HG03108 (cell line): ENCODE data around the gene CDK5R1.
"Not testable (repeated sequence)": the region's sequence is repeated elsewhere in the genome, so short reads cannot be mapped to it uniquely, and the experiment has no call there.

Source experiments
- ATAC-seq: cut with Tn5 transposase; IDR thresholded peaks from one replicate; pipeline ENCODE4 v1.9.1; 2021; ENCODE audit warnings: moderate library complexity; ENCODE audit not compliant: unreplicated experiment

CDK5R1 gene

GRCh38 chr17:32515677-32516383, 29.0 kb downstream of the CDK5R1 start:
- peak; percentile 38 for ATAC-seq

GRCh38 chr17:32516450-32516849, 29.7 kb downstream of the CDK5R1 start:
- no peak for ATAC-seq

GRCh38 chr17:32516940-32517701, 30.3 kb downstream of the CDK5R1 start:
- ATAC-seq: peak; percentile 41

- no peak for ATAC-seq
Measured at GRCh38 chr17:32517982-32518381, 31.2 kb downstream of the CDK5R1 start.

GRCh38 chr17:32518646-32519227, 31.9 kb downstream of the CDK5R1 start:
- no peak for ATAC-seq

GRCh38 chr17:32519228-32520103, 32.7 kb downstream of the CDK5R1 start:
- no peak for ATAC-seq

DNA sequence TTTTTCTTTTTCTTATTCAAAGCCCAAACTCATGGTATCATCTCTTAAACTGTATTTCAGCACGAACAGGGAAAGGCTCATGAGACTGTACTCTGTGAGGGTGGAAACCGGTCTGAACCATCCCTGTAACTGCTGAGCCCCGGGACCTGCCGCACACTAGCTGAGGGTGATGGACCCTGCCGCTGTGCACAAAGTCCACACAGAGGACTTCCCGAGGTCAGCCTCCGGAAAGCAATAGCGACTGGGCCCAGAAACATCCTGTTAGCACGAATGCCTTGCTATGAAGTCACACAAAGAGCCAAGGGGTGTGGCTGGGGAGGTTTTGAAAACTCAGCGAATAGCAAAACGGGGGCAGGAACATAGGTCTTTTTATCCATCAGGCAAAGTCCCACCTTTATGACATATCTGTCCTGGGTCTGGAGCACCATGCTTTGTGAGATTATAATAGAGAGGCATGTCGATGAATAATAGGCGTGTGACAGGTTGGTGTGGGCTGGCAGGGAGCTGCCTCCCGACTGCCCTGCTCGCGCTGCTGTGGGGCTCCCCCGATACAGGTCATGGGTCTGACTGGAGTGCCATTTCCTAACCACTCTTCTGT, 33.4 kb downstream of the CDK5R1 start:
- no peak for ATAC-seq

DNA sequence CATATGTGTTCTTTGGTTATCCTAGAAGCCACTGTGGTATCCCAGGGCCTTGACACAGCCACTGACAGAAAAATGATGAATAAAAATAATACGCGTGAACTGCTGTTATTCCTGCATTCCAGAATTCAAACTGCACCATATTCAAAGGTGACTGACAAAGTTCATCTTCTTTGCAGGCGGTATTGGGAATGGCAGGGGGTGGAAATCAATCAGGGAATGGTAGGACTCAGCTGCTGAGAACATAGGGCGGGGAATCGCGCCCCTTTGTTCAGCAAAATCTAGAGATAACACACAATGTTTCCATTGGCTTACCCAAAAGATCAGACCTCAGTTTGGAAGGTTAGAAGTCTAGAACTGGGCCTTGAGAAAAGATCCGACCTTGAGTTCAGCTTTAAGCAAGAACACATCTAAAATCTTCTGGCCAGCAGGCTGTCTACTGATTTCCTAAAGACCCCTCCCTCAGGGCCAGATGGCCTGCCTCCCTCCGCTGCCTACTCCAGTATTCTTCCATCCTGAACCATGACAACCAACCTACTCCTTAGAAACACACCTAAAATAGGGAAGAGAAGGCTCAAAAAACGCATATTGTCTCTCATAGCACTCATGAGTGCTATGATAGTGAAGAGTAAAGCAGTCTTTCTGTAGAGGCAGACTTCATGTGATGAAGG, 34.1 kb downstream of the CDK5R1 start:
- ATAC-seq: no peak

DNA sequence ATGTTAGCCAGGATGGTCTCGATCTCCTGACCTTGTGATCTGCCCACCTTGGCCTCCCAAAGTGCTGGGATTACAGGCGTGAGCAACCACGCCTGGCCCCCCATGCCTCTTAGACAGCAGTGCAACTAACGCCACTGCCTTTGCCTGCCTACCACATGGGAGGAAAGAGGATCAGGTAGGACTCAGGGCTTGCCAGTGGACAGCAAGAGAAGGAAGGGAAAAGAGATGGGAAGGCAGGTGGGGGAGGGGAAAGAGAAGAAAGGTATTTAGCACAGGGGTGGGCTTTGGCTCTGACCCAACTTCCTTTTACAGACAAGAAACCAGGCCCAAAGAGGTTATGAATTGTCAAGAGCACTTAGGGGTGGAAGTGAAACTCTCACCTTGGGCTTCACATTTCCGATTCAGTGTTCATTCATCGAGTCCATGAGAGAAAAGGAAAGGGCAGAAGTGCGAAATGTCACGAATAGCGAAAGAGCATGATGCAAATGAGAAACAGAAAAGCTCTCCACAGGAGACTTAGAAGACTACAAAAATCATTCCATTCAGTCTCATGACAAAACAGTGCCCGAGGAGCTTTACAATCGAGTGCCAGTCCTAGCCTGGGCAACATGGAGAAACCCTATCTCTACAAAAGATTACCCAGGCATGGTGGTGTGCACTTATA, 36.4 kb downstream of the CDK5R1 start:
- peak; percentile 45 for ATAC-seq

DNA sequence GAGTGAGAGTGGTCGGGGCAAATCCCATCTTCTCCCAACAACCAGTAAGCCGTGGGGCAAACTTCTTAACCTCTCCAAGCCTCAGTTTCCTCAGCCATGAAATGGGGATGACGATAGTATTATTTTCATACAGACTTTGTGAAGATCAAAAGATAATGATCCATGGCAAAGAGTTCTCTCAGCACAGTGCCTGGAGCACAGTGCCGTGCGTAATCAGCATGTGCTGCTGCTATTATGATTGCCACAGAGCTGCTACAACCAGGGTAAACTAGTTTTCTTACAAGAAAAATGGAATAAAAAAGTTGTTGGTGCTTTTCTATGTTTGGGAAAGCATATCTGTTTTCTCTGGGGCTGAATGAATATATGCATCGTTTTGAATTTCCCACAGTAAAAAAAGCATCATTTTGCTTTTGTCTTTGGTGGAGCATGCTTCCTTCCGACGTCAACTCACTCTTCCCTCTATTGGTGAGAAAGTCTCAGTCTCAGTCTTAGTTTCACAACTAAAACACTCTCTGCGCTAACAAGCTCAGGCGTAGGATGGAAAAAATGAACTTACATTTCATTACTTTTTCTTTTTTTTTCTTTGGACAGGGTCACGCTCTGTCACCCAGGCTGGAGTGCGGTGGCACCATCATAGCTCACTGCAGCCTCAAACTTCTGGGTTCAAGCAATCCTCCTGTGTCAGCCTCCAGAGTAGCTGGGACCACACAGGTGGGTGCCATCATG, 37.2 kb downstream of the CDK5R1 start:
- ATAC-seq: peak; percentile 42

GRCh38 chr17:32524553-32524880, 37.7 kb downstream of the CDK5R1 start:
- not testable (repeated sequence) for ATAC-seq

DNA sequence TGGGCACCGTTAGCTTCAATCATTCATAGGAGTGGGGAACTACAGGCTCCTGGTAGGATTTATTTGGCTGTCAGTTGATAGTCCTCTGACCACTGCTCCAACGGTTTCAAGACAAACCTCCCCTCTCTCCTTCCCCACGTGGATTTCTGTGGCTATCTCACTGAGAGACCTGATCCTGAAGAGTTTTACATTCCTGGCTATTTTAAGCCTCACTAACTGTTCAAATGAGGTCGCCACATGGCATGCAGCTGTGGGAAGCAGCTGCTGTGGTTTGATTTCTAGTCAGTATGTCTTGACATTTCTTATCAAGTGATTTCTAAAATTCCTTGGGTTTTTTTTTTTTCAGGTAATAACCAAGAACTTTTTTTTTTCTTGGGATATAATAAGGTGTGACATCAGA, 38.3 kb downstream of the CDK5R1 start:
- ATAC-seq: no peak

DNA sequence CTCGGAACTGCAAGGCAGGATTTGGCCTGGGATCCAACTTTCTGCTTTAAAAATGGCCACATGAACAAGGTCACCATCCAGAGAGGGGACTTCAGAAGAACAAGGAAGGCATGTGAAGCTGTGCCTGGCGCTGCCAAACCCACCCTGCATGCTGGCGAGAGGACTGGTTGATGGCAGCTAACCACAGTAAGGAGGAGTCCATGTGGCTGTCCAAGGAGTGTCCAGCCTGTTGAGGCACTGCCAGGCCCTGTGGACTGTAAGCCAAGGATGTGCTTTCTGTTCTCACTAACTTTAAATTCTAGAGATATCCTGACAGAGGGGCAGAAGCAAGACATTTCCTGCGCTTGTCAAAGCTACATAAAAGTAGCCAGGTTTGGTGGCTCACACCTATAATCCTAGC, 40.4 kb downstream of the CDK5R1 start:
- ATAC-seq: no peak

DNA sequence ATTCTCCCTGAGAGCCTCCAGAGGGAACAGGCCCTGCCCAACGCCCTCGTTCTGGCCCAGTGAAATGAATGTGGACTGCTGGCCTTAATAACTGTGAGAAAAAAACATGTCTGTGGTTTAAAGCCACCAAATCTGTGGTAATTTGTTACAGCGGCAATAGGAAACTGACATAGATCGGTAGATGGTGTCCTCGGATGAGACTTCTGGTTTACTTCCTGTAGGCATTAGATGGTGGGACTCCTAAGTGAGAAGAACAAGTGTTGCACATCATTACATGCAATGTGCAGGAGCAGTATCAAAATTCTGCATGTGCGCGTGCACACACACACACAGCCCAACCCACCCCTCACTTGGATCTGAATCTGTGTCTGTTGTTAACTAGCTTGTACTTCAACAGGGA, 42.0 kb downstream of the CDK5R1 start:
- ATAC-seq: no peak

GRCh38 chr17:32529604-32530003, 42.8 kb downstream of the CDK5R1 start:
- no peak for ATAC-seq

DNA sequence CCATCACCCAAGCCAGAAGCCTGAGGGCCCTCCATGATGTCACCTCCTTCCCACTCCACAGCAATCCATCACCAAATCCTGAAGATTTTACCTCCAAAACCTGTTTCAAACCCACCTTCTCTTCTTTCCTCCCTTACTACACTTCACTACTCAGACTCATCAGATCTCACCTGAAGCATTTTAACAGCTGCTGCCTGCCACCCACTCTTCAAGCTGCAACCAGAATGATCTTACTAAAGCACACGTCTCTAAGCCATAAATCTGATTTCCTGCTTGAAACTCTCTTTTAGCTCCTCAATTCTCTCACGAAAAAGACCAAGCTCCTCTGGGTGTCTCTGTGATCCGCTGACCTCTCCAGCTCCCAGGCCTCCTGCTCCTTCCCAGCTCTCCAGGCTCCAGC, 46.5 kb downstream of the CDK5R1 start:
- ATAC-seq: no peak

GRCh38 chr17:32536736-32537643, 50.2 kb downstream of the CDK5R1 start:
- ATAC-seq: no peak
